GM19452 (cell line): ENCODE data around the gene DLG2.
"Not testable (repeated sequence)": the region's sequence is repeated elsewhere in the genome, so short reads cannot be mapped to it uniquely, and the experiment has no call there.

ENCODE experiments used
- ATAC-seq: cut with Tn5 transposase; IDR thresholded peaks from one replicate; pipeline ENCODE4 v1.9.1; 2021; ENCODE audit not compliant: unreplicated experiment

Gene DLG2

DNA sequence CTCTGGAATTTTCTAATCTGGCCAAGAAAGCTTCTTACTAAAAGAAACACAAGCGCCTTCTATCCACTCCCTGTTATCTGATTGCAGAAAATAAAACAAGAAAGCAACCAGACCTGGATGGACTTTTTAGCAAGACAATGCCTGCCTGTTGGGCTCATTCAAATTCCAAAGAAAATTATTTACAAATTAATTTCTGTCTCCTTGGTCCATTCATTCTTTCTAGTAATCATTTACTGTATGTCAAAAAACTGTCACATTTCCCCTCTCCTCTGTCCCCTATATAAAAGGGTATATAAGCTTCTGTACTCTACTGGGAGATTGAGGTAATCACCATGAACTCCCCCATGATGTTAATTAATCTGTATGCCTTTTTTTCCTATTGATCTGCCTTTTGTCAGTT, 279.9 kb downstream of the DLG2 start:
- ATAC-seq = no peak

DNA sequence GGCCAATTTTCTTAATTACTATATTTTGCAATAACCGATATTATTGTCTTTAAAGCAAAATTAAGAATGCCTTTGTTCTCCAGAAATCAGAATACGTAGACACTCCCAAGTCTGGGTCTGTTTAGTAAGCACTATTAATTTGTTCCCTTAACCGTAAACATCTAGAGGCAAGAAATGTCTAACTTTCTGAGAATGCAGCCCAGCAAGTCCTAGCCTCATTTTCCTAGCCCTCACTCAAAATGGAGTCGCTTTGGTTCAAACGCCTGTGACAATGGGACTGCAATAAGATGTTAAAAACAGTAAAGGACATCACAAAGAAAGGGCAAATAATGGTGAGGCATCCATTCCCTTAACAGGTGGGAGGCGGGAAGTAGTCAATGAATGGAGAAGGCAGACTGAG, 280.7 kb downstream of the DLG2 start:
- ATAC-seq = no peak

DNA sequence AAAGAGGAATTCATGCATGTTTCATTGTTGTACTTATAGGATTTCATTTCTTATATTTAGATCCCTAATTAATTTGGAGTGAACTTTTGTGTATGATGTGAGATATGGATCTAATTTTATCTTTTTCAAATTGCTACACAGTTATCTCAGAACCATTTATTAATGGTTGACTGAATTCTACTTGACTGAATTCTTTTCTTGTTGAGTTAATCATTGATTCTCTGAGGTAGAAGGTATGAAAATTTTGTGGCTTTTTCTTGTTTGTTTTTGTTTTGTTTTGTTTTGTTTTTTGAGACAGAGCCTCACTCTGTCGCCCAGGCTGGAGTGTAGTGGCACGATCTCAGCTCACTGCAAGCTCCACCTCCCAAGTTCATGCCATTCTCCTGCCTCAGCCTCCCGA, 286.3 kb downstream of the DLG2 start:
- peak; percentile 51 for ATAC-seq

DNA sequence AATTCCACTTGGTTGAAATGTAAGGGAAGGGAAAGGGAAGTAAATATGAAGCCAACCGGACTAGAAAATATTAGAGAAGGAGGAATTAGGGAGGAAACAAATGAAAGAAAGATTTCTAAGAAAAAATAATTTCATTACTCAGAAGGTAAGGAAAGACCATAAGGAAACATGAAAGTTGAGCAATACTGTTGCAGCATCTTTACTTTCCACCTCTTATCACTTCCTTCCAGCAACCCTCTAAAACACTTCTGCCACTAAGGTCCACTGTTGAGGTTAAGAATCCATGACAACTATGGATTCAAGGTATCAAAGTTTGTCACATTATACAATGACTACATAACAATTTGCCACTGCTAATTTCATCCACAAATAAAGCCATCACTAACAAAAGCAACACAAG, 308.6 kb downstream of the DLG2 start:
- no peak for ATAC-seq

DNA sequence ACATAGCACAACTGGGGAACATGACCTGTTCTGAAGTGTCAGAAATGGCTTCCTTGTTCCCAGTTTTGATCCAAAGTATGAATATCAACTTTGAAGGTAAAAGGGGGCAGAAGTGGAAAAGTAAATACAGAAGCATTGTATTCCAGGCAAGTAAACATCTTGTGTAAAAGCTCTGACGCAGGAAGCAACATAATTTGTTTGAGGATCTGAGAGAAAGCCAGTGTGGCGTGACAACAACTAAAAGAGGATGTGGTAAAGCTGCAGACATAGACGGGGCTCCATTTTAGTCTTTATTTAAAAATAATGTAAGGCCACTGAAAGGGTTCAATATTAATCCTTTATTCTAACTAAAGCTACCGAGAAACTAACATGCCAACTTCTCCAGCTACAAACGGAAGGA, 310.2 kb downstream of the DLG2 start:
- ATAC-seq = peak; percentile 99

DNA sequence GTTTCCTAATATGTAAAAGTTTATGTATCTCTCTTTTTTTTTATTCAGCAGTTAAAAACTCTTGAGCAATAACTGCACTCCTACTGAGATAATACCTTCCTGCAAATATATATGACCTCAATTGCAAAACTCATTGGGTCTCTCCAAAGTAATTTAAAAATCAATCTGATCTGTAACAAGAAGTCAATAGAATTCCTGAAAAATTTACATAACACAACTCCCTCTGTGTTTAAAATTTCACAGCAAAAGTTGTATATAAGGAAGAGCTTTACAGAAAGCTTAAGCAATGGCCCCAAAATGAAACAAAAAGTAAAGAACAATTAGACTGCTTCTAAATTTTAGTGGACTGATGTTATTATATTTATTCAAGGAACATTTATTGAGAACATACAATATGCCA, 313.4 kb downstream of the DLG2 start:
- no peak for ATAC-seq

DNA sequence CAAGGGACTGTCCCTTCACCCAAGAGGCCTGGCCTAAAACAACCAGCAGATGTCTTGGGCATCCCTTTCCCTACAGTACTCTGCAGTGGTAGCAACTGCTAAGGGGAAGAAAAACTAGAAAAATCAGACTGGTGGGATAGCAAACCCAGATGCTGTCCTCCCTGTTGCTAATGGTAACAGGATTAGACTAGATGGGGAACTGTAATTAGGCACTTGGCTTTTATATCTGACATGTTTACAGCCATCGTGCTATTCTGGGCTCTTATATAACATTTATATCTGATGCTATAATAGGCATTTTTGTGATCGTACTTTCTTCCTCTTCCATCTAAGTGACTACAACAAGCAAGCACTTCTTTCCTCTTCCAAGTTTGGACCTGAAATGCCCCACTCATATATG, 316.7 kb downstream of the DLG2 start:
- ATAC-seq = no peak

DNA sequence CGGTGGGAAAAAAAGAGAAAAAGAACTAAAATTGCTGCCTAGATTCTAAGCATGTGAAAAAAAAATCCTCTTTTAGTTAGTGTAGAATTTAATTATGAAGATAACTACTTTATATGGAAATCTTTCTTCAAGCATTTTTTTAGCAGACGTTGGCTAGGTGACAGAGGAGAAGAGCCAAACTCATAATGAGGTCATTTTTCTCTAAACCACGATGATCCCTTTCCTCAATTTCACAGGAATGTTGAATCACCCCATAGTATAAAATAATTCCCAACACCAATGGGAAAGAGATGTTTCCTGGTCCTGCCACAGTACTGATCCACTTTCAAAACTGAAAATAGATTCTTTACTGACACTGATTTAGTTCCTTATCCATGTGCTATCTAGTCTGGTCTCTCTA, 319.8 kb downstream of the DLG2 start:
- ATAC-seq = no peak

DNA sequence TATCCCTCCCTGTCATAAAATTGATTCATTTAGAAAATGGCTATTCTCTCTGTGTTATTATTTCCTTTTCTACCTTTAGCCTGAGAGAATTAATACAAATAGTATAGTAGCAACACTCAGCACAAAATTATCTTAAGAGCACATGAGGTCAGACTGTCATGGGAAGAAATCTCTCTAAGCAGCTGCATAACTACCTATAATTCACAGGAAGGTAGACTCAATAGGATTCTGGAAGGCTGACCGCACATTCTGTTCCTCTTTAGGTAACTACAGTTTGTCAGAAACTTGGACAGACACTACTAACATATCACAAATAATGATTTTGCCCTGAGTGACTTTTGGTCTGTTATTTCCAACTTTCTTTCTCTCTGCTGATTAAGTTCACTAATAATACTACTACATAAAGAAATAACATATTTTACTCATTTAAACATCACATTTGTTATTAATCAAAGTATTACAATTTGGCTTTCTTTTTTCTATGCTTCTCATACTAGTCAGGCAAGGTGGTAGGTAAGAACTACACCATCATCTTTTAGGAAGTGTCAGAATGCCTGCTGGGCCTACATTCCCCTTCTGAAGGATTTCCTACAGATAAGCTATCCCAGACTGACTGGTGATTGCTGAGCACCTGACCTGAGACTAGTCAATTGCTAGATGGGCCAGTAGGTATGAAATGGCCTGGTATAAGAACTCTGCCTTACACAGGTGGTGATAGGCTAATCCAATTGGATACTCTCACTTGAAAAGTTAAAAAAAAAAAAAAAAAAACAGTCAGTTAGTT, 325.1 kb downstream of the DLG2 start:
- no peak for ATAC-seq

DNA sequence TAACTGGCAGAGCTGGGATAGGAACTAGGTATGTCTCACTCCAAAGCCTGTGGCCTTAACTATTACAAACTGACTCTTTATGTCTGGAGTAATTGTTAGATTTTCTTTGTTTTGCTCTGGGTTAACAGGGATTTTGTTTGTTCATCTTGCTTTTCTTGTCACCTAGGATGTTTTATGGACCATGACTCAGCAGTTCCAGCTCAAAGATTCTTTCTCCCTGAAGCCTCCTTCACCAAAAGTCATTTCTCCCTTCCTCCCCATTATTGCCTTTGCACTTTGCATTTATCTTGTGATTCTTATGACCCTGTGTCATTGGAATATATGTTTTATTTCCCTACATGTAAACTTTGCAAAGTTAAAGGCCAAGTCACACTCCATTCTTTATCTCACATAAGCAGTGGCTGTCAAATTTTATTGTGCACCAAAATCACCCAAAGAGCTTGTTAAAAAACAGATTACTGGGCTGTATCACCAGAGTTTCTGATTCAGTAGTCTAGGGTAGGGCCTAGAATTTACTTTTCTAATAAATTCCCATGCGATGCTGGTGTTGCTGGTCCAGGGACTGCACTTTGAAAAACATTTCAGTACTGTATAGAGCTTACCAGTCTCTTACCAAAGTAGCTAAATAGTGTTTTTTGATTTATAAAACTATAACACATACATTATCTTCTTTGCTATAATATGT, 327.7 kb downstream of the DLG2 start:
- no peak for ATAC-seq

DNA sequence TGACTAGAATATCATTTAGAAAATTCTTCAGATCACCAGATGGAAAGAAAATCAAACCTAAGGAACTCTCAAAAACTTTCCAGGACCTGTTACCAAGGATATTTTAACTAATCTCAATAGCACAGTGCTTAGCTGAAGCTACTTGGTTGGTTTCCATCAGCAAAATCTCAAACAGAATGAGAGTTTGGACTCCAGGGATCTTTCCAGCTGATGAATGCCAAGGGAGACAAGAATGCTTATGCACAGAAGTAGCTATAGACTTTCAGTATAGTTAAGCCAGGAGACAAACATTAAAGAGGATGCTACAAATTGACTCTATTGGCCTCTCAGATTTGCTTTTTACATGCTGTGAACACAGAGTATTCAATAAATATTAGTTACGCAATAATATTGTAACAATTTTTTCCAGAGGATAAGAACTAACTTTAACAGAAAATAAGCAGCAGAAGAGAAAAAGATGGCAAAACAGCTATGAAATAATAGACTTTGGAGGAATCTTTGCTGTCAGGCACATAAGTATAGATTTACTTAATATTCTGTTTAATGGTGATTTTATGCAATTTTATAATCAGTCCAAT, 331.4 kb downstream of the DLG2 start:
- no peak for ATAC-seq

DNA sequence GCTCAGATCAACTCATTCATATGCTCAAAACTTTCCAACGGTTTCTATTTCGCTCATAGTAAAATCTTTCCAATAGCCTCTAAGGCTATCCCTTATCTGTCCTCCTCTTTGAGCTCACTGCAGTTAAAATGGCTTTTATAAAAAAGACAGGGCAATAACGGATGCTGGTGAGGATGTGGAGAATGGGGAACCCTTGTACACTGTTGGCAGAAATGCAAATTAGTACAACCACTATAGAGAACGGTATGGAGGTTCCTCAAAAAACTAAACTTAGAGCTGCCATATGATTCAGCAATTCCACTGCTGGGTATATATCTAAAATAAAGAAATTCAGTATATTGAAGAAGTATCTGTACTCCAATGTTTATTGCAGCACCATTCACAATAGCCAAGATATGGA, 345.6 kb downstream of the DLG2 start:
- no peak for ATAC-seq

DNA sequence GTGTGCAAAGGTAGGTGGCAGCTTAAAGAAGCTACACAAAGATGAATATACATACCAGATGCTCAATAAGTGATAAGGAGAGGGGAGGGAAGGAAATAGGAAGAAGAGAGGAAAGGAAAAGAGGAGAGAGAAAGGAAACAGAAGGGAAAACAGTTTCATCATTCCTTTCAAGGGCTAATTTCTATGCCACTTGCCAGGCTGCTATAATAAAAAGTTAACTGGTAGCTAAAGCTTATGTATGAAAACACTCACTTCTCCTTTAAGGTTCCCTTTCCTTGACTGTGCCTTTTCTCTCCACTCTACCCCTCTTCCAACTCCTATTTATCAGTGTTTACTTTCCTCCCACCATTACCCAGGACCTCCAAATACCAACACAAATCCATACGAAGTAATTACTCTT, 347.9 kb downstream of the DLG2 start:
- ATAC-seq = no peak

DNA sequence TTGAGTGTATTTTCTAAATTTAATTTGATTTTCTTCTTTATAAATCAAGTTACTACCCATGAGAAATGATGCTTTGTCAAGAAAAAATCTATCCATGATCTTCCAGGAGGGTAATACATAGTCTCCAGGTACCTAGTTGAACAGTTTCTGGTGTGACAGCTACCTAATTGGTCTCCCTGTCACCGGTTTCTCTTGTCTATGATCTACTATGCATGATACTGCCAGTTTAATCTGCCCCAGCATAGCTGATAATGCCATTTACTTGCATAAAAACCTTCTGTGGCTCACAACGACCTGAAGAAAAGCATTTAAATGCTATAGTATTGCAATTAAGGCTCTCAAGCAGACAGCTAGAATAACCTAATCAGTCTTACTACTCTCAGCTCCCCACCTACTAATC, 349.5 kb downstream of the DLG2 start:
- no peak for ATAC-seq

DNA sequence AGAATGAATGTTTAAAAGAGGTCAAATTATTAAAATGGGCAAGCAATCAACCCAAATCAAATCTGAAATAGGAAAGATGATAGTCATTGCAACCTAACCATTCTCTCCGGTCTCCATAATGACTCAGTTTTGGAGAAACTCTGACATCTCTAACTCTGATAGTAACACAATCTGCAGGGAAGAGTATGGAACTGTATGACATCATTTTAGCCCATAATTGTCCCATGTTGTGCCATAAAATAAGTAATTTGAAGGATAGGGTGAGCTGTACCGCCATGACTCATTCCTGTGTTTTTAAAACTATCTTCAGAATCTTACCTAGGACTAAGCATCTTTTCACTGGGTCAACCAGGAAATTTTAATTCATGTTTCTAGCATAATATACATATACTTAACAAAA, 350.8 kb downstream of the DLG2 start:
- ATAC-seq = no peak

DNA sequence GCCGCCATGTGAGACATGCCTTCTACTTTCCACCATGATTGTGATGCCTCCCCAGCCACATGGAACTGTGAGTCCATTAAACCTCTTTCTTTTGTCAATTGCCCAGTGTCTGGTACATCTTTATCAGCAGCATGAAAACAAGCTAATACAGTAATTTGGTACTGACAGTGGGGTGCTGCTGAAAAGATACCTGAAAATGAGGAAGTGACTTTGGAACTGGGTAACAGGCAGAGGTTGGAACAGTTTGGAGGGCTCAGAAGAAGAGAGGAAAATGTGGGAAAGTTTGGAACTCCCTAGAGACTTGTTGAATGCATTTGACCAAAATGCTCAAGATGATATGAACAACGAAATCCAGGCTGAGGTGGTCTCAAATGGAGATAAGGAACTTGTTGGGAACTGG, 356.8 kb downstream of the DLG2 start:
- ATAC-seq = not testable (repeated sequence)

DNA sequence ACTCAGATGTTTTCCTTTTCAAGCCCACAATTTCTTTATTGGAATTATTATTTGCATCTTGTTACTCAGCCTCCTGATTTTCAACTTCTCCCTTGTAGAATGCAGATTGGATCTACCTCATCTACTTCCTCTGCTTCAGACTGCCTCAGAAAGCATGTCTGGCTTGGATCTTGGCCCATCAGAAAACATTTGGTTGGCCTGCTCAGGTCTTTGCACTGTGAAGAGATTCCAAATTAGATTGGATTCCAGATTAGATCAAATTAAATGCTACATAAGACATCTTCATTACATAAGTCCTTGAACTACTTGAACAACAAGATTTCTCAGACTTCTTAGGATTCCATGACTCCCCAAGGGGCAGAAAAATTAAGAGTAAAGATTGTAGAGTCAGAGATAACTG, 358.0 kb downstream of the DLG2 start:
- no peak for ATAC-seq

DNA sequence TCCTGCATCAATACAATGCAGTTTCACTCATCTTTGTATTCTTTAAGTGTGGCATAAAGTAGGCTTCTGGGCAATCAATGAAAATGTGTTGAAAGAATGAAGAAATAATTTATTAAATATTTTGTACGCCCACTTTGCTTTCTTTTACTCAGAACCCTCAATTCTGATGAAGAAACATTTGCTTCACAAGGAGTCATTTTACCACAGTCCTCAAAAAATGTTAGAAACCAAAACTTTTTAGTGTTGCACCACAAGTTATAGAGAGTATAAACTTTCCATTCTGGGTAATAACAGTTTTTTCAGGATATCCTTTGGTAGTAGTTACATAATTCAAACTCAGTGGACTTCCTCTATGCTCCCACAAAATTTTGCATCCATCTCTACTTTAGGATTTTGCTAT, 360.5 kb downstream of the DLG2 start:
- no peak for ATAC-seq

DNA sequence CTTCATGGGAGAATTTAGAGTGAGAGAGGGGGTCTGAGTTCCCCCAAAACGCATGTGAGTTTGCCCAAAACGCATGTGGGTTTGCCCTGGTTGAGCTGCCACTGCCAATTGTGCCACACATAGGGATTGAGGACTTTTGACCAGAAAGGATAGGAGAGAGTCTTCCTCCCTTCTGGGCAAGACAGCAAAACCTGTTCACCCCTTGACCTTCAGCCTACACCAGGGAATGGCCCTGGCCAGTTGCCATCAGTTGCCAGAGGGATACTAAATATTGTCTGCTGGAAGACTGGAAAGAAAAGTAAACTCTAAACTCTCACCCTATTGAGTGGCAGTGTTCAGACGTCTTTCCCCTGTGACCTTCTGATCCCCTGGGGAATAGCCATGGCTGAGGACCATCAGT, 363.8 kb downstream of the DLG2 start:
- ATAC-seq = no peak

DNA sequence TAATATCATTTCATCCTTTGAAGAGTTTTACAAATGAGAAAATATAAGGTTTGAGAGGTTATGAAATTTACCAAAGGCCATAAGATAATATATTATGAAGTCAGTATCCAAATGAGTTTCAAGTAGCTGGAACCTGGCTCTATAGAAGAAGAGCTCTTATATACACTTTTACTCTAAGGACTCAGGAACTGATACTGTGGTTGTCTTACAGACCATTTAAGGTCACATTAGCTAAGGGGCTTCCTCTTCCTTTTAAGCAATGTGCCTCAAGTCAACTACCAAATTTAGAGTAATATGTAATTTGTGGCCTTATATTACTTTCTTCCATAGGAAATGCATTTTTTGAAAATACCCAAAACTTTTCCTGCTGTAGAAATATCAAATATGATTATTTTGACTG, 369.3 kb downstream of the DLG2 start:
- ATAC-seq = no peak

DNA sequence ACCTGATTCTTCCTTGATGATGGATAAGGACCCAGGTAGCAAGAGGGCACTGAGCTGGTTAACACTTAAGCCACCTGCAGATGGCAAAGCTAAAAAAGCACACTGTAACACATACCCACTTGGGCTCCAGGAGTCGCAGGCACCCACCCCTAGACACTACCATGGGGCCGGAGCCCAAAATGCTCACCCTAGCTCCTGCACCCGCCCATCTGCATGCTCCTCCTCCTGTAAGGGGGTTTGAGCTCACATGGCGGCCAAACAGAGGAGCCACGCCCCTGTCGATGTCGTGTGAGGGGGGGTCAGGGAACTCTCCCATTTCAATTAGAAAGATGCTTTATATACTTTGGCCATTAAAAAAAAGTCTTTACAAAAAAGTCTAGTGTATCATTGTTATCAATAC, 370.7 kb downstream of the DLG2 start:
- ATAC-seq = no peak

DNA sequence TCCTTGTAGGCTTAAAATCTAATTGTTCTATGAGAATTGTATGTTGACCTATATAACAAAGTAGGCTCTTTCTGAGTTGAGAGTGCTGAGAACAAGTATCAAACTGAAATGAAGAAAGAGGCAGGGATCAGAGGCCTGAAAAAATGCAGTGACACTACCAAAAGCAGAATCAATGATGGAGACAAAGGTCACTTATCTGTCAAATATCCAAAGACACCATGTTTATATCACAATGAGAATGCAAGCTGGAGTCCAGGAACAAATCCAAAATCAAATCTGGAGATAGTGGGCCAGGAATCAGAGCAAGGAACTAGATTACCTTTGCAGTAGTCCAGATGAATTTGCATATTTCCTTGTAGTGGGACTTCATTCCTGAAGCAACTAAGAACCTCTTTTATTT, 377.7 kb downstream of the DLG2 start:
- no peak for ATAC-seq

DNA sequence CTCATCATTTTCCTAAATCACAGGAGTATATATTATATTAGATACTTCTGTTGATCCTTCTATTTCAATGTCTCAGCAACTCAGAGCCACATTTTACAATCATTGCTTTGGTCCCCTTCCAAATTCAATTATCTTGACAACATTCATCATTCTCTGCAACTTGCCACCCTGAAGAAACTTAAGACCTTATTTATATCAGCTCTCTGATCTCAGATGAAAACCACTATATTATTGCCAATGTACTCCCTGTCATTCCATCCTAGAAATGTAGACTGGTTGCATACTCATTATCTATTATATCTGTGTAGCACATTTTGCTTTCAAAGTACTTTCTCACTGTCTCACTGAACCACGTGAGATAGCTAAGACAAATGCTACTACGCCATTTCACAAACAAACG, 379.3 kb downstream of the DLG2 start:
- ATAC-seq = no peak
